Mesenchymal stem cell (in vitro differentiated cells and primary cell): Measurements from ENCODE around the gene CLDN2.

Experiments
- DNase-seq: peaks from one replicate; pipeline ENCODE4 v3.0.0-alpha.2; 2013
- H2AFZ ChIP-seq: one replicate; pipeline ENCODE4 v1.6.1; 2013; ENCODE audit warnings: low read depth, mild to moderate bottlenecking, control low read depth, inconsistent platforms, low read length, moderate library complexity
- H2AK5ac ChIP-seq: 2 replicates; pipeline ENCODE4 v1.6.1; 2013; ENCODE audit warnings: low read length, moderate library complexity, mild to moderate bottlenecking, inconsistent platforms; ENCODE audit not compliant: severe bottlenecking
- H2BK120ac ChIP-seq: one replicate; pipeline ENCODE4 v1.6.1; 2013; ENCODE audit warnings: low read depth, mild to moderate bottlenecking, inconsistent platforms, low read length, moderate library complexity
- H2BK12ac ChIP-seq, 2 experiments: one replicate each; pipeline ENCODE4 v1.6.1; 2013; ENCODE audit warnings: inconsistent platforms in 2 of 2, low read length in 2 of 2, mild to moderate bottlenecking in 2 of 2, moderate library complexity in 2 of 2, control low read depth in 1 of 2
- H2BK15ac ChIP-seq: one replicate; pipeline ENCODE4 v1.6.1; 2013; ENCODE audit warnings: mild to moderate bottlenecking, low read depth, inconsistent platforms; ENCODE audit not compliant: poor library complexity, severe bottlenecking
- H2BK5ac ChIP-seq: 2 replicates; pipeline ENCODE4 v1.6.1; 2013; ENCODE audit warnings: low read depth, mild to moderate bottlenecking, low read length, control low read depth, inconsistent platforms; ENCODE audit not compliant: poor library complexity, severe bottlenecking
- H3K14ac ChIP-seq, 2 experiments: one replicate each; pipeline ENCODE4 v1.6.1; 2013; ENCODE audit warnings: inconsistent platforms in 2 of 2, low read length in 2 of 2, control low read depth in 1 of 2, mild to moderate bottlenecking in 1 of 2, moderate library complexity in 1 of 2
- H3K18ac ChIP-seq, 2 experiments: one replicate each; pipeline ENCODE4 v1.6.1; 2013; ENCODE audit warnings: inconsistent platforms in 2 of 2, low read length in 2 of 2, control low read depth in 1 of 2, low read depth in 1 of 2, mild to moderate bottlenecking in 1 of 2
- H3K23ac ChIP-seq, 2 experiments: one replicate each; pipeline ENCODE4 v1.6.1; 2013; ENCODE audit warnings: inconsistent platforms in 2 of 2, low read length in 2 of 2, mild to moderate bottlenecking in 2 of 2, moderate library complexity in 2 of 2, control low read depth in 1 of 2
- H3K27ac ChIP-seq: 2 replicates; pipeline ENCODE4 v1.5.1; 2013; ENCODE audit warnings: mild to moderate bottlenecking, moderate library complexity, low read length, control low read depth, inconsistent platforms; ENCODE audit not compliant: poor library complexity, severe bottlenecking
- H3K27me3 ChIP-seq, 2 experiments: 2 replicates each; pipeline versions ENCODE4 v1.6.1 to v1.7.0; 2013; ENCODE audit warnings: low read length in 2 of 2, mild to moderate bottlenecking in 2 of 2, moderate library complexity in 2 of 2, control low read depth in 1 of 2, inconsistent platforms in 1 of 2; ENCODE audit not compliant: control insufficient read depth in 1 of 2, insufficient read depth in 1 of 2
- H3K36me3 ChIP-seq, 2 experiments: 2 replicates each; pipeline versions ENCODE4 v1.6.1 to v1.7.0; 2013; ENCODE audit warnings: low read length in 2 of 2, control low read depth in 1 of 2, inconsistent platforms in 1 of 2, low read depth in 1 of 2, mild to moderate bottlenecking in 1 of 2; ENCODE audit not compliant: insufficient read depth in 2 of 2, control insufficient read depth in 1 of 2
- H3K4ac ChIP-seq, 2 experiments: one replicate each; pipeline ENCODE4 v1.6.1; 2013; ENCODE audit warnings: inconsistent platforms in 2 of 2, low read length in 2 of 2, mild to moderate bottlenecking in 2 of 2, moderate library complexity in 2 of 2, control low read depth in 1 of 2, low read depth in 1 of 2
- H3K4me1 ChIP-seq: 2 replicates; pipeline ENCODE4 v1.6.1; 2013; ENCODE audit warnings: low read depth, low read length, control low read depth; ENCODE audit not compliant: control insufficient read depth, insufficient read depth
- H3K4me2 ChIP-seq: 2 replicates; pipeline ENCODE4 v1.6.1; 2013; ENCODE audit warnings: low read length, mild to moderate bottlenecking, inconsistent platforms; ENCODE audit not compliant: poor library complexity, severe bottlenecking
- H3K4me3 ChIP-seq, 2 experiments: 2 replicates each; pipeline versions ENCODE4 v1.5.1 to v1.7.0; 2013; ENCODE audit warnings: low read length in 2 of 2, mild to moderate bottlenecking in 2 of 2, control low read depth in 1 of 2, low read depth in 1 of 2; ENCODE audit not compliant: insufficient read depth in 1 of 2
- H3K79me1 ChIP-seq: replicated peaks from 2 replicates; pipeline ENCODE4 v1.6.1; 2013; ENCODE audit warnings: mild to moderate bottlenecking, control low read depth, low read length, inconsistent platforms; ENCODE audit not compliant: poor library complexity, severe bottlenecking
- H3K9ac ChIP-seq: 2 replicates; pipeline ENCODE4 v1.7.0; 2013; ENCODE audit warnings: mild to moderate bottlenecking, low read length, moderate library complexity
- H3K9me3 ChIP-seq: 2 replicates; pipeline ENCODE4 v1.7.0; 2013; ENCODE audit warnings: mild to moderate bottlenecking, low read length; ENCODE audit not compliant: control insufficient read depth
- H4K8ac ChIP-seq: one replicate; pipeline ENCODE4 v1.6.1; 2013; ENCODE audit warnings: inconsistent platforms, mild to moderate bottlenecking, low read length, moderate library complexity
- H4K91ac ChIP-seq: one replicate; pipeline ENCODE4 v1.6.1; 2013; ENCODE audit warnings: mild to moderate bottlenecking, low read length, inconsistent platforms
- WGBS: methylation state at CpG from one replicate; pipeline ENCODE4 v1.1.7; 2013; ENCODE audit warnings: mixed read lengths; 5-methylcytosine and 5-hydroxymethylcytosine counted together

CLDN2 gene

GRCh38 chrX:106972896-106973295 lies 52.7 kb downstream of the CLDN2 start:
- DNase-seq = no peak
- Histone ChIP-seq H2AK5ac (no peak overlapping the region), H3K4me1 (no peaks in the 10 kb centered on the region), H3K4ac (no peak overlapping the region), H4K8ac (no peak overlapping the region), H3K4me3 (no peak overlapping the region), H3K27me3 (peaks cover 0 to 24% of the 10 kb centered on the region in 2 experiments), H3K79me1 (peaks cover 1% of the 10 kb centered on the region), H2BK15ac (no peak overlapping the region), H2AFZ (no peak overlapping the region), H3K27ac (no peak overlapping the region), H3K14ac (no peak overlapping the region), H3K18ac (no peak overlapping the region), H3K36me3 (peaks cover 0 to 14% of the 10 kb centered on the region in 2 experiments), H2BK5ac (no peak overlapping the region), H3K4me2 (no peak overlapping the region), H3K9me3 (no peaks in the 10 kb centered on the region), H2BK120ac (no peak overlapping the region), H4K91ac (no peak overlapping the region), H2BK12ac (no peak overlapping the region), H3K9ac (no peak overlapping the region), H3K23ac (no peak overlapping the region)

DNA sequence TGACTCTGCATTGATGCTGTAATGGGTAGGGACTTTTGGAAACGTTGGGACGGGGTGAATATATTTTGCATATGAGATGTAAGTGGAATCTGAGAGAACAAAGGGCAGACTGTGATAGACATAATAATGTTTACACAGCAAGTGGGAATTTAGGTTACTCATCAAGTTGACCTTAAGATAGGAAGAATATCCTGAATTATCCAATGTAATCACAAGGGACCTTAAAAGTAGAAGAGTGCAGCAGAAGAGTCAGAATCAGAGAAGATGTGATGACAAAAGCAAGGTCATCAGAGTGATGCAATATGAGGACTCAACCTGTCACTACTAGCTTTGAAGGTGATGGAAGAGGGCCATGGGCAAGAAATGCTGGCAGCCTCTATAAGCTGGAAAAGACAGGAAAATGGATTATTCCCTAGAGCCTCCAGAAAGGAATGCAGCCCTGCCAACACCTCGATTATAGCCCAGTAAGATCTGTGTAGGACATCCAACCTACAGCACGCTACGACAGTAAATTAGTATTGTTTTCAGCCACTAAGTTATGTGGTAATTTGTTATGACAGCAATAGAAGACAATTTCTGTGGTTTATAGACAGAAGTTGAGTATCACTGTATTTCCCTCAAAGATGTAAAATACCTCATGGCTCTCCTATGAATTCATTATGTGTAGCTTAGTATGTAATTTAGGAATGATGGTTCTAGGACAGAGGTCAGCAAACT lies 53.4 kb downstream of the CLDN2 start:
- no peak overlapping the region for H2BK120ac ChIP-seq
- no peak overlapping the region for H3K4ac ChIP-seq
- H3K36me3 ChIP-seq = peaks cover 0 to 15% of the 10 kb centered on the region in 2 experiments
- no peaks in the 10 kb centered on the region for H3K4me1 ChIP-seq
- no peak overlapping the region for H4K91ac ChIP-seq
- no peak overlapping the region for H2AK5ac ChIP-seq
- peaks cover 0 to 26% of the 10 kb centered on the region in 2 experiments for H3K27me3 ChIP-seq
- no peak overlapping the region for H2BK15ac ChIP-seq
- no peak for DNase-seq
- no peak overlapping the region for H3K27ac ChIP-seq
- H3K18ac ChIP-seq = no peak overlapping the region
- no peak overlapping the region for H3K9ac ChIP-seq
- no peak overlapping the region for H2AFZ ChIP-seq
- no peak overlapping the region for H3K14ac ChIP-seq
- H3K4me2 ChIP-seq = no peak overlapping the region
- H3K4me3 ChIP-seq = no peak overlapping the region
- no peak overlapping the region for H2BK12ac ChIP-seq
- no peak overlapping the region for H4K8ac ChIP-seq
- peaks cover 1% of the 10 kb centered on the region for H3K79me1 ChIP-seq
- 75% methylated on average over 2 of the region's 5 CpGs for WGBS
- H3K23ac ChIP-seq = no peak overlapping the region
- no peaks in the 10 kb centered on the region for H3K9me3 ChIP-seq
- no peak overlapping the region for H2BK5ac ChIP-seq

DNA sequence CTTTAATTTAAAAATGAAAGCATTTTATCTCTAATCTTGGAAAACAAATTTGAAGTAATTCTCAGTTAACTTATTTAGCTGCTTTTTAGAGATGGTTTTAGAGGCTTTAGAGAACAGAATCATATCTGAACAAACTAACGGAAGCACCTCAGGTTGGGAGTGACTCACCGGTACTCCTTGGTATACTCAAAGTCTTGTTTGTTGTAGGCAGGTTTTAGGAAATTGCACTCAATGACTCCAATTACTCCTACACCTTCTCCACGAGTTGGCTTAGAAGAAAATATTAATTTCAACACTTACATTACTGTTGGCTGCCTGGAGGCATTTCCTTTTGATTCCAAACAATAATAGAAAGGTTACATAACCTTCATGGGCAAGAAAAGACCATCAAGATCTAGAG lies 56.2 kb downstream of the CLDN2 start:
- no peaks in the 10 kb centered on the region for H3K4me1 ChIP-seq
- DNase-seq = no peak
- H3K27ac ChIP-seq = no peak overlapping the region
- peaks cover 0 to 26% of the 10 kb centered on the region in 2 experiments for H3K27me3 ChIP-seq
- no peak overlapping the region for H3K9ac ChIP-seq
- H4K8ac ChIP-seq = no peak overlapping the region
- no peak overlapping the region for H2BK5ac ChIP-seq
- no peak overlapping the region for H3K4ac ChIP-seq
- no peak overlapping the region for H2AFZ ChIP-seq
- H2BK12ac ChIP-seq = no peak overlapping the region
- no peak overlapping the region for H4K91ac ChIP-seq
- H3K18ac ChIP-seq = no peak overlapping the region
- no peak overlapping the region for H3K4me3 ChIP-seq
- peaks cover 0 to 22% of the 10 kb centered on the region in 2 experiments for H3K36me3 ChIP-seq
- peaks cover 1% of the 10 kb centered on the region for H3K79me1 ChIP-seq
- H3K9me3 ChIP-seq = no peaks in the 10 kb centered on the region
- H2AK5ac ChIP-seq = no peak overlapping the region
- H3K4me2 ChIP-seq = no peak overlapping the region
- no peak overlapping the region for H2BK15ac ChIP-seq
- 100% methylated on average over 1 of the region's 3 CpGs for WGBS
- no peak overlapping the region for H3K14ac ChIP-seq
- H2BK120ac ChIP-seq = no peak overlapping the region
- no peak overlapping the region for H3K23ac ChIP-seq
